MM.1S (cell line): ENCODE data around the gene ATP4A.

Experiments used
- EZH2 ChIP-seq: fragments of 300-600 bp; sonication (generic); optimal IDR thresholded peaks from 2 replicates; pipeline ENCODE3; 2017; ENCODE audit warnings: low read depth, mild to moderate bottlenecking, antibody characterized with exemption, low read length, mixed read lengths
- EZH2phosphoT487 ChIP-seq: fragments of 300-600 bp; sonication (generic); IDR thresholded peaks from 2 replicates; pipeline ENCODE4 v1.6.1; 2018; ENCODE audit warnings: antibody characterized with exemption, low read length
- TF ChIP-seq, protein P1 (sequence below): fragments of 300-600 bp; sonication (generic); IDR thresholded peaks from 2 replicates; pipeline ENCODE4 v1.5.1; 2016; ENCODE audit warnings: antibody characterized with exemption, low read length, mixed read lengths

DNA sequence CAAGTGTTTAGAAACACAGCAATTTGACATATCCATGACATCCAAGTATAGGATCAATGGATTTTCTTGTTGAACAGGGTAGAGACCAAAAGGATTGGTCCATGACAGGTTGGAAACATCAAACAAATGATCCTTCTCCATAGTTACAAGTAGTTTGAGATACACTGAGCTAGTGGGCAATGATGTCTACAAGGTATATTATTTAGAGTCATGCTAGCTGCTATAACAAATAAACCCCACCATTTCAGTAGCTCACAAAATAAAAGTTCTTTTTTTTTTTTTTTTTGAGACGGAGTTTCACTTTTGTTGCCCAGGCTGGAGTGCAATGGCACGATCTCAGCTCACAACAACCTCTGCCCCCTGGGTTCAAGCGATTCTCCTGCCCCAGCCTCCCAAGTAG lies 44.2 kb upstream of the ATP4A start:
- TF ChIP-seq, protein P1, sequence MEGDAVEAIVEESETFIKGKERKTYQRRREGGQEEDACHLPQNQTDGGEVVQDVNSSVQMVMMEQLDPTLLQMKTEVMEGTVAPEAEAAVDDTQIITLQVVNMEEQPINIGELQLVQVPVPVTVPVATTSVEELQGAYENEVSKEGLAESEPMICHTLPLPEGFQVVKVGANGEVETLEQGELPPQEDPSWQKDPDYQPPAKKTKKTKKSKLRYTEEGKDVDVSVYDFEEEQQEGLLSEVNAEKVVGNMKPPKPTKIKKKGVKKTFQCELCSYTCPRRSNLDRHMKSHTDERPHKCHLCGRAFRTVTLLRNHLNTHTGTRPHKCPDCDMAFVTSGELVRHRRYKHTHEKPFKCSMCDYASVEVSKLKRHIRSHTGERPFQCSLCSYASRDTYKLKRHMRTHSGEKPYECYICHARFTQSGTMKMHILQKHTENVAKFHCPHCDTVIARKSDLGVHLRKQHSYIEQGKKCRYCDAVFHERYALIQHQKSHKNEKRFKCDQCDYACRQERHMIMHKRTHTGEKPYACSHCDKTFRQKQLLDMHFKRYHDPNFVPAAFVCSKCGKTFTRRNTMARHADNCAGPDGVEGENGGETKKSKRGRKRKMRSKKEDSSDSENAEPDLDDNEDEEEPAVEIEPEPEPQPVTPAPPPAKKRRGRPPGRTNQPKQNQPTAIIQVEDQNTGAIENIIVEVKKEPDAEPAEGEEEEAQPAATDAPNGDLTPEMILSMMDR = no peak
- TF ChIP-seq EZH2phosphoT487 = no peak
- no peak for TF ChIP-seq EZH2
